Naive B cell (primary cell): Measurements from ENCODE around the gene MOGAT3. TPM values are rescaled to one million over a fixed set of nuclear protein-coding genes. Genes with fewer than 3 reads are reported as not detected.

Experiments used
- ATAC-seq, 2 donors: fragments of 150-1000 bp; cut with Tn5 transposase; 2 replicates each; pipeline ENCODE4 v1.10.0; 2021; ENCODE audit warnings: low read depth in 2 of 2, mild to moderate bottlenecking in 2 of 2, moderate library complexity in 2 of 2
- DNase-seq: peaks from one replicate; pipeline ENCODE4 v3.0.0; 2022
- H3K27ac Mint-ChIP-seq, 6 donors: one replicate each; pipeline ENCODE4 v1.8.0; 2020 to 2022; ENCODE audit warnings: mild to moderate bottlenecking in 6 of 6, mixed read lengths in 6 of 6, moderate library complexity in 5 of 6, inconsistent platforms in 2 of 6
- H3K27me3 Mint-ChIP-seq, 3 donors: one replicate each; pipeline ENCODE4 v1.8.0; 2021 to 2022; ENCODE audit warnings: mixed read lengths in 3 of 3, mild to moderate bottlenecking in 1 of 3
- H3K36me3 Mint-ChIP-seq, 2 donors: one replicate each; pipeline ENCODE4 v1.8.0; 2020 to 2022; ENCODE audit warnings: mixed read lengths in 2 of 2, inconsistent platforms in 1 of 2, mild to moderate bottlenecking in 1 of 2
- H3K4me1 Mint-ChIP-seq, 3 donors: one replicate each; pipeline ENCODE4 v1.8.0; 2020 to 2022; ENCODE audit warnings: mixed read lengths in 3 of 3, inconsistent platforms in 1 of 3, mild to moderate bottlenecking in 1 of 3, moderate library complexity in 1 of 3
- H3K4me3 Mint-ChIP-seq, 8 donors: one replicate each; pipeline ENCODE4 v1.8.0; 2020 to 2022; ENCODE audit warnings: mild to moderate bottlenecking in 8 of 8, mixed read lengths in 8 of 8, moderate library complexity in 8 of 8, inconsistent platforms in 2 of 8
- H3K9me3 Mint-ChIP-seq, 7 donors: one replicate each; pipeline ENCODE4 v1.8.0; 2020 to 2022; ENCODE audit warnings: mixed read lengths in 7 of 7, mild to moderate bottlenecking in 5 of 7, inconsistent platforms in 2 of 7, moderate library complexity in 1 of 7
- polyA plus RNA-seq, 6 donors: library from polyadenylated mRNA; unstranded; fragments of 300-500 nt; fragmentation: Illumina TruSeq; gene quantifications; one replicate each; pipeline ENCODE4 v1.2.3, GENCODE V29; 2021; ENCODE audit warnings: low read depth in 6 of 6

MOGAT3 gene
- polyA plus RNA-seq, 6 donors from 2014 or later, result not detected

GRCh38 chr7:101170617-101171441 is 30.0 kb downstream of the MOGAT3 start:
- H3K27ac Mint-ChIP-seq, result peak overlapping the region in 5 of 6 donors; percentile 36 to 95 (median 62)
- ATAC-seq, result no peak
- peaks cover 0 to 8% (median 5%) of the 10 kb centered on the region in 7 donors for H3K9me3 Mint-ChIP-seq
- H3K4me3 Mint-ChIP-seq, result peak overlapping the region in 5 of 8 donors; percentile 43 to 78 (median 60)
- peaks cover 53 to 67% (median 67%) of the 10 kb centered on the region in 3 donors for H3K4me1 Mint-ChIP-seq
- peaks cover 70 to 99% (median 95%) of the 10 kb centered on the region in 3 donors for H3K27me3 Mint-ChIP-seq
- peaks cover 0 to 45% of the 10 kb centered on the region in 2 donors for H3K36me3 Mint-ChIP-seq
- DNase-seq, result no peak

- DNase-seq (peak; percentile 73), ATAC-seq (peak; percentile 39 to 52)
- H3K4me1 Mint-ChIP-seq, result peaks cover 59 to 76% (median 74%) of the 10 kb centered on the region in 3 donors
- H3K9me3 Mint-ChIP-seq, result peaks cover 0 to 10% (median 7%) of the 10 kb centered on the region in 7 donors
- peak overlapping the region in 4 of 6 donors; percentile 13 to 79 (median 68) for H3K27ac Mint-ChIP-seq
- H3K36me3 Mint-ChIP-seq, result peaks cover 0 to 51% of the 10 kb centered on the region in 2 donors
- peaks cover 70 to 99% (median 95%) of the 10 kb centered on the region in 3 donors for H3K27me3 Mint-ChIP-seq
- H3K4me3 Mint-ChIP-seq, result peak overlapping the region in 5 of 8 donors; percentile 28 to 69 (median 60)
These were observed 30.8 kb downstream of the MOGAT3 start for GRCh38 chr7:101169838-101170551.

GRCh38 chr7:101169110-101169837 is 31.6 kb downstream of the MOGAT3 start:
- Mint-ChIP-seq H3K27ac (peak overlapping the region in 4 of 6 donors; percentile 74 to 89 (median 82)), H3K27me3 (peaks cover 68 to 99% (median 87%) of the 10 kb centered on the region in 3 donors), H3K4me1 (peaks cover 58 to 77% (median 75%) of the 10 kb centered on the region in 3 donors), H3K4me3 (peak overlapping the region in 5 of 8 donors; percentile 28 to 76 (median 60)), H3K36me3 (peaks cover 0 to 49% of the 10 kb centered on the region in 2 donors), H3K9me3 (peaks cover 0 to 10% (median 7%) of the 10 kb centered on the region in 7 donors)
- ATAC-seq (no peak), DNase-seq (no peak)

- H3K27me3 Mint-ChIP-seq, result peaks cover 62 to 94% (median 80%) of the 10 kb centered on the region in 3 donors
- peak overlapping the region in 2 of 6 donors; percentile 74 to 93 for H3K27ac Mint-ChIP-seq
- H3K9me3 Mint-ChIP-seq, result peaks cover 0 to 10% (median 3%) of the 10 kb centered on the region in 7 donors
- peaks cover 53 to 71% (median 69%) of the 10 kb centered on the region in 3 donors for H3K4me1 Mint-ChIP-seq
- peak overlapping the region in 4 of 8 donors; percentile 19 to 76 (median 48) for H3K4me3 Mint-ChIP-seq
- no peak for ATAC-seq
- DNase-seq, result no peak
- H3K36me3 Mint-ChIP-seq, result peaks cover 0 to 43% of the 10 kb centered on the region in 2 donors
These were observed 32.3 kb downstream of the MOGAT3 start for GRCh38 chr7:101168412-101169049.

- Mint-ChIP-seq H3K36me3 (peaks cover 0 to 43% of the 10 kb centered on the region in 2 donors), H3K27ac (peak overlapping the region in 2 of 6 donors; percentile 74 to 93), H3K9me3 (peaks cover 0 to 10% (median 3%) of the 10 kb centered on the region in 7 donors), H3K4me1 (peaks cover 51 to 69% (median 65%) of the 10 kb centered on the region in 3 donors), H3K27me3 (peaks cover 60 to 87% (median 76%) of the 10 kb centered on the region in 3 donors), H3K4me3 (peak overlapping the region in 4 of 8 donors; percentile 19 to 61 (median 60))
- no peak for ATAC-seq
- no peak for DNase-seq
These were observed 33.0 kb downstream of the MOGAT3 start for GRCh38 chr7:101167645-101168411.

- Mint-ChIP-seq H3K27ac (peak overlapping the region in 4 of 6 donors; percentile 10 to 93 (median 79)), H3K27me3 (peaks cover 57 to 79% (median 71%) of the 10 kb centered on the region in 3 donors), H3K36me3 (peaks cover 0 to 43% of the 10 kb centered on the region in 2 donors), H3K4me3 (peak overlapping the region in 6 of 8 donors; percentile 8 to 86 (median 54)), H3K9me3 (peaks cover 0 to 10% (median 2%) of the 10 kb centered on the region in 7 donors), H3K4me1 (peaks cover 53 to 73% (median 67%) of the 10 kb centered on the region in 3 donors)
- ATAC-seq (no peak), DNase-seq (no peak)
These were observed 33.8 kb downstream of the MOGAT3 start for GRCh38 chr7:101166909-101167644.

- peak overlapping the region in 3 of 6 donors; percentile 18 to 68 (median 39) for H3K27ac Mint-ChIP-seq
These were observed 34.3 kb downstream of the MOGAT3 start for GRCh38 chr7:101166648-101166908.

GRCh38 chr7:101165958-101166647 is 34.7 kb downstream of the MOGAT3 start:
- Mint-ChIP-seq H3K36me3 (peaks cover 0 to 33% of the 10 kb centered on the region in 2 donors), H3K27me3 (peaks cover 52 to 70% (median 61%) of the 10 kb centered on the region in 3 donors), H3K9me3 (peaks cover 0 to 10% (median 2%) of the 10 kb centered on the region in 7 donors), H3K4me3 (peak overlapping the region; percentile 79 to 90 (median 87)), H3K4me1 (peaks cover 44 to 64% (median 57%) of the 10 kb centered on the region in 3 donors), H3K27ac (peak overlapping the region in 5 of 6 donors; percentile 90 to 100 (median 95))
- DNase-seq, result no peak
- no peak for ATAC-seq

More at GRCh38 chr7:101166648-101166908, 34.3 kb downstream of the MOGAT3 start:
- ATAC-seq (no peak), DNase-seq (no peak)
- peaks cover 57 to 74% (median 66%) of the 10 kb centered on the region in 3 donors for H3K27me3 Mint-ChIP-seq
- H3K36me3 Mint-ChIP-seq, result peaks cover 0 to 38% of the 10 kb centered on the region in 2 donors
- H3K4me3 Mint-ChIP-seq, result peak overlapping the region in 4 of 8 donors; percentile 12 to 86 (median 52)
- H3K9me3 Mint-ChIP-seq, result peaks cover 0 to 10% (median 2%) of the 10 kb centered on the region in 7 donors
- peaks cover 49 to 69% (median 62%) of the 10 kb centered on the region in 3 donors for H3K4me1 Mint-ChIP-seq

GRCh38 chr7:101165075-101165957 is 35.5 kb downstream of the MOGAT3 start, which contains the start of gene VGF:
Gene VGF, minus strand, starts transcription at chr7:101165569. Its CDS starts 726 bp downstream, at chr7:101164843.
- H3K9me3 Mint-ChIP-seq, result peaks cover 0 to 10% (median 2%) of the 10 kb centered on the region in 7 donors
- peaks cover 0 to 26% of the 10 kb centered on the region in 2 donors for H3K36me3 Mint-ChIP-seq
- ATAC-seq, result peak; percentile 86 to 88
- H3K4me1 Mint-ChIP-seq, result peaks cover 38 to 56% (median 49%) of the 10 kb centered on the region in 3 donors
- H3K27me3 Mint-ChIP-seq, result peaks cover 44 to 62% (median 53%) of the 10 kb centered on the region in 3 donors
- H3K4me3 Mint-ChIP-seq, result peak within 1 kb of the TSS; percentile 79 to 90 (median 87)
- peak; percentile 89 for DNase-seq
- H3K27ac Mint-ChIP-seq, result peak within 1 kb of the TSS in 5 of 6 donors; percentile 90 to 100 (median 95)
